Measurements from ENCODE around the gene SGSH. TPM values are rescaled to one million over a fixed set of nuclear protein-coding genes. Genes with fewer than 3 reads are reported as not detected.

Gene SGSH
- total RNA-seq, 1 donor from 2014 or later, result 57.8 TPM

DNA sequence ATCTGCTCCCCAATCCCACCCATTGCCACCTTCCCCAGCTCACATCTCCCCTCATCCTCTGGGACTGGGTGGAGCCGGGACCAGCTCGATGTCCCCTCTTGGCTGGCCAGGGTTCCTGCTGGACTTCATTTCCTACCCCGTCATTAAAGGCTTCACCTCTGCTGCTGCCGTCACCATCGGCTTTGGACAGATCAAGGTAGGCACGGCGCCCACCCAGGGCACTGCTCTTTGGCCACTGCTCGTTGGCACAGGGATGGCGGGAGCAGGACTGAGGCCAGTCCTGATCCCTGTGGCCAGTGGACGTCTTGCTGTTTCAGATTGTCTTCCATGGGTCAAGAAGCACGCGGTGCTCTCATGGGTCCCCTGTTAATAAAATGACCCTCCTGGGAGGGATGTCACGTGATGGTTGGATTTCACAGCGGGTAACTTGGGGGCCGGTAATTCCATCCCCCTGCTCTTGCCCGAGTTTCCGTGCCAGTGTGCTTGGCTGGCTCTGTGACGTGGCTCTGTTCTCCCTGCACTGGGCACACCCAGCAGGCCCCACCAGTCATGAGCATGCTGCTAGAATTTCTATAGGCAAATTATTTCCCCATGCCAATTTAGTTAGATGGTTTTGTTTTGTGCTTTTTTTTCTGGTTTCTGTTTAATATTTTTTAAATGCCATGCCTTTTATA, 3.1 kb upstream of the SGSH start:
- DNase-seq, result no peak
- ATAC-seq, result no peak
- intact Hi-C loops (cut with DNase I), result no loop called here
- no peaks in the 10 kb centered on the region for H3K27me3 ChIP-seq (ENCODE audit: low read depth)
- H3K4me1 ChIP-seq, result peaks cover 23% of the 10 kb centered on the region
- TF ChIP-seq, protein P1, sequence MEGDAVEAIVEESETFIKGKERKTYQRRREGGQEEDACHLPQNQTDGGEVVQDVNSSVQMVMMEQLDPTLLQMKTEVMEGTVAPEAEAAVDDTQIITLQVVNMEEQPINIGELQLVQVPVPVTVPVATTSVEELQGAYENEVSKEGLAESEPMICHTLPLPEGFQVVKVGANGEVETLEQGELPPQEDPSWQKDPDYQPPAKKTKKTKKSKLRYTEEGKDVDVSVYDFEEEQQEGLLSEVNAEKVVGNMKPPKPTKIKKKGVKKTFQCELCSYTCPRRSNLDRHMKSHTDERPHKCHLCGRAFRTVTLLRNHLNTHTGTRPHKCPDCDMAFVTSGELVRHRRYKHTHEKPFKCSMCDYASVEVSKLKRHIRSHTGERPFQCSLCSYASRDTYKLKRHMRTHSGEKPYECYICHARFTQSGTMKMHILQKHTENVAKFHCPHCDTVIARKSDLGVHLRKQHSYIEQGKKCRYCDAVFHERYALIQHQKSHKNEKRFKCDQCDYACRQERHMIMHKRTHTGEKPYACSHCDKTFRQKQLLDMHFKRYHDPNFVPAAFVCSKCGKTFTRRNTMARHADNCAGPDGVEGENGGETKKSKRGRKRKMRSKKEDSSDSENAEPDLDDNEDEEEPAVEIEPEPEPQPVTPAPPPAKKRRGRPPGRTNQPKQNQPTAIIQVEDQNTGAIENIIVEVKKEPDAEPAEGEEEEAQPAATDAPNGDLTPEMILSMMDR (IDR thresholded peaks at IDR 0.05), result no peak
- no peak overlapping the region for H3K4me3 ChIP-seq
- H3K36me3 ChIP-seq, result peaks cover 19% of the 10 kb centered on the region
- H3K9me3 ChIP-seq, result no peaks in the 10 kb centered on the region
- no peak overlapping the region for H3K27ac ChIP-seq

DNA sequence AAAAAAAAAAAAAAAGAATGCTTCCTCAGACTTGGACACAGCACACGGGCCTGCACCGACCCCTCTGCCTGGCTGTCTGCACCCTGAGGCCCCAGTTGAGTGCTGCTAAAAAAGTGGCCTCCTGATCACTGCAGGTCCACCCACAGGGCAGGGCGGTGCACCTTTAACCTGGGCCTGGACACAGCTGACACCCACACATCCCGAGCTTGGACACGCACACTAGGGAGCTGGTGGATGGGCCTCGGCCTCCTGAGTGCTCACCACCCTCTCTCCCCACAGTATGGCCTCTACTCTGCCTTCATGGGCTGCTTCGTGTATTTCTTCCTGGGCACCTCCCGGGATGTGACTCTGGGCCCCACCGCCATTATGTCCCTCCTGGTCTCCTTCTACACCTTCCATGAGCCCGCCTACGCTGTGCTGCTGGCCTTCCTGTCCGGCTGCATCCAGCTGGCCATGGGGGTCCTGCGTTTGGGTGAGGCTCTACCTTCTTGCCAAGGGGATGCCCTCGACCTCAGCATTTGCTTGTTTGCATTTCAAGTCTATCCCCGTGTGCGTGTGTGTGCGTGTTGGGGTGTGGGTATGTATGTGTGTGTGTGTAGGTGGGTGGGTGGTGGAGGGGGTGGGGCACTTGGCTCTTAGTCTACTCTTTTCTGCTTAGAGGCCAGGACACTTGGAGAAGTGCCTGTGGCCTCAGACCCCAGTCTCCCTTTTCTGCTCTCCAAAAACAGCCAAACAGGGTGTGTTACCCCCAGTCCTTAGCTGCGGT, 2.4 kb upstream of the SGSH start:
- Histone ChIP-seq H3K36me3 (peaks cover 12% of the 10 kb centered on the region), H3K27ac (no peak overlapping the region), H3K4me1 (peaks cover 28% of the 10 kb centered on the region), H3K9me3 (no peaks in the 10 kb centered on the region), H3K4me3 (no peak overlapping the region), H3K27me3 (ENCODE audit: low read depth) (no peaks in the 10 kb centered on the region)
- intact Hi-C loops (cut with DNase I), result no loop called here
- no peak for DNase-seq
- ATAC-seq, result no peak
- TF ChIP-seq, protein P1 (IDR thresholded peaks at IDR 0.05), result no peak

DNA sequence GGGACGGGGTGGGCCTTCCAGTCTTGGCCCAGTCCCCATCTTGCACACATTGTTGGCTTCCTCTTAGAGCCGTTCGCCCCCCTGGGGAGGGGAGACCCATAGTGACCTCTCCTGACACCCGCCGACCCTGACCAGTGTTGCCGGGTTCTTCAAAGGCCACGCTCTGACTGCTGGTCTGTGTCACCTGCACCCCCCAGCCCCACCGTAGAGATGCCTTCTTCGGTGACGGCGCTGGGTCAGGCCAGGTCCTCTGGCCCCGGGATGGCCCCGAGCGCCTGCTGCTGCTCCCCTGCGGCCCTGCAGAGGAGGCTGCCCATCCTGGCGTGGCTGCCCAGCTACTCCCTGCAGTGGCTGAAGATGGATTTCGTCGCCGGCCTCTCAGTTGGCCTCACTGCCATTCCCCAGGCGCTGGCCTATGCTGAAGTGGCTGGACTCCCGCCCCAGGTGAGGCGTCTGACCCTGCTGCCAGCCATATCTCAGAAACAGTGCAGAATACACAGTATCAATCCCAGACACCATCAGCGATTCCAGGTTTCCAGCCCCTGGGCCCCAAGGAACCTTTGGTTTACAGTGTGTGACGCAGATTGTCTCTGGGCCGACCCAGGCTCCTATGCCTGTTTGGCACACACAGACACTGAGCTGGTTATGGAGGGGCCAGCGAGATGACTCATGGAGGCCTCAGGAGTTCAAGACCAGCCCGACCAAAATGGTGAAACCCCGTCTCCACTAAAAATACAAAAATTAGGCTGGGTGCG, 1.4 kb upstream of the SGSH start:
- no peaks in the 10 kb centered on the region for H3K9me3 ChIP-seq
- ATAC-seq, result no peak
- H3K4me1 ChIP-seq, result peaks cover 28% of the 10 kb centered on the region
- TF ChIP-seq, protein P1 (IDR thresholded peaks at IDR 0.05), result no peak
- intact Hi-C loops (cut with DNase I), result no loop called here
- H3K4me3 ChIP-seq, result peak overlapping the region; percentile 96
- H3K36me3 ChIP-seq, result peaks cover 11% of the 10 kb centered on the region
- DNase-seq, result no peak
- no peak overlapping the region for H3K27ac ChIP-seq
- no peaks in the 10 kb centered on the region for H3K27me3 ChIP-seq (ENCODE audit: low read depth)

DNA sequence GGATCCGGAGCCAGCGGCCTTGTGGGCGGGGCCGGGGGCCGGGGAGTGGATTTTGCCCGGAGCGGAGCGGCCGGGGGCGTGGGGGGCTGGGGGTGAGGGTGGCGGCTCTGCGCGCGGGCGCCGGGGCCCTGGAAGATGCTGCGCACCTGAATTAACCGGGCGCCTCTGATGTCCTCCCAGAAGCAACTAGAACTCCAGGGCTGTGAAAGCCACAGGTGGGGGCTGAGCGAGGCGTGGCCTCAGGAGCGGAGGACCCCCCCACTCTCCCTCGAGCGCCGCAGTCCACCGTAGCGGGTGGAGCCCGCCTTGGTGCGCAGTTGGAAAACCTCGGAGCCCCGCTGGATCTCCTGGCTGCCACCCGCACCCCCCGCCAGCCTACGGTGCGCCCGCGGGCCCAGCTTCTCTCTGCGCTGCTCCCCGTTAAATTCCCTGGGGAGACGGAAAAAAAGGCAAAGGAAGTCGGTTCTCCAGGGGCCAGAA, 643 bp upstream of the SGSH start:
- H3K27ac ChIP-seq, result peak overlapping the region; percentile 90
- no peak for DNase-seq

DNA sequence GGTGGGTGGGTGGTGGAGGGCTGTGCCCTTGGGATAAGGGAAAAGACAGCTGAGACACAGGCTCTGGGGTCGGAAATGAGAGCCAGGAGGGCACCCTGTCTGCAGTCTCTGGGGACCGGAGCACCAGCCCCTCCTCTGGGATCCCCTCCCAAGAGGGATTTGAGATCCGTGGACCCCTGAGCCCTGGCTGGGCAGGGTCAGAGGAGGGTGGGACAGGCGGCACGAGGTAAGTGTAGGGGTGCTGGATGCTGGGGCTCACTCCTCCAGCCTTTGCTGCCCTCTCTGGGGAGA, 425 bp downstream of the SGSH start:
- TF ChIP-seq, protein P1 (IDR thresholded peaks at IDR 0.05), result no peak
- Histone ChIP-seq H3K4me1 (peaks cover 28% of the 10 kb centered on the region), H3K4me3 (peak overlapping the region; percentile 96), H3K9me3 (no peaks in the 10 kb centered on the region), H3K36me3 (peaks cover 26% of the 10 kb centered on the region), H3K27ac (peak overlapping the region; percentile 90), H3K27me3 (ENCODE audit: low read depth) (no peaks in the 10 kb centered on the region)
- intact Hi-C loops (cut with DNase I), result no loop called here
- ATAC-seq (no peak), DNase-seq (no peak)

More for the DNA sequence above, 643 bp upstream of the SGSH start:
- peak; percentile 51 to 59 for ATAC-seq
- Histone ChIP-seq H3K4me1 (peaks cover 28% of the 10 kb centered on the region), H3K27me3 (ENCODE audit: low read depth) (no peaks in the 10 kb centered on the region), H3K4me3 (peak overlapping the region; percentile 96), H3K36me3 (peaks cover 15% of the 10 kb centered on the region), H3K9me3 (no peaks in the 10 kb centered on the region)
- TF ChIP-seq, protein P1 (IDR thresholded peaks at IDR 0.05), result no peak
- intact Hi-C loops (cut with DNase I), result no loop called here

Measured in lower lobe of right lung (tissue), 2 donors.